Erythroblast (primary cell): ENCODE measurements around the gene DAAM1.

Experiments used
- GATA1 ChIP-seq: IDR thresholded peaks from 2 replicates; pipeline ENCODE4 v1.6.1; 2011; ENCODE audit warnings: low read depth, mild to moderate bottlenecking, control low read depth, low read length, moderate library complexity
- POLR2A ChIP-seq: IDR thresholded peaks from 2 replicates; pipeline ENCODE4 v1.6.1; 2011; ENCODE audit warnings: mild to moderate bottlenecking, low read length

DNA sequence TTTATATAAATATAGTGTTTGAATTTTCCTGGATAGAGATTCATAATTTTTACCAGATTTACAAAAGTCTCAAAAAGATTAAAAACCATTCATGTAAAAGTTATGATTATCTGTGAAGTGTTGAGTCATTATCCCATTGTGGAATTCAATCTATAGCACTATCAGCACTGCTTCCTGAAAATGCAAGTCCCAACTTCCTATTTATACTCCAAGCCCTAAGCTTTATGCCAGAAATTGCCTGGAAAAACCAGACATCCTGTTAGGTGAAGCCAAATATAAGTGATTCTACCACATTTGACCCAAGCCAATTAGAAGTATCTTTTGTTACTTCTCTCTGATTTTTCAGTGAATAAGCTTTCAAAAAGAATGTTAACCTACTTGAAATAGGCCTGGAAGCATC lies 147.6 kb downstream of the DAAM1 start:
- TF ChIP-seq POLR2A (no peak), GATA1 (no peak)
